Neuron (in vitro differentiated cells): ENCODE data around the gene EGLN1.

Experiments
- H2AFZ ChIP-seq: one replicate; pipeline ENCODE4 v1.6.1; 2013; ENCODE audit warnings: low read depth, mild to moderate bottlenecking, inconsistent platforms, low read length, moderate library complexity
- H3K27me3 ChIP-seq: one replicate; pipeline ENCODE4 v1.6.1; 2013; ENCODE audit warnings: low read length; ENCODE audit not compliant: insufficient read depth
- H3K36me3 ChIP-seq: one replicate; pipeline ENCODE4 v1.6.1; 2013; ENCODE audit warnings: low read length; ENCODE audit not compliant: insufficient read depth
- H3K4me1 ChIP-seq: one replicate; pipeline ENCODE4 v1.6.1; 2013; ENCODE audit warnings: low read length; ENCODE audit not compliant: insufficient read depth
- H3K4me3 ChIP-seq: 2 replicates; pipeline ENCODE4 v1.5.1; 2013; ENCODE audit warnings: mild to moderate bottlenecking, low read length, moderate library complexity
- H3K9me3 ChIP-seq: one replicate; pipeline ENCODE4 v1.6.1; 2013; ENCODE audit warnings: low read length

Gene EGLN1

DNA sequence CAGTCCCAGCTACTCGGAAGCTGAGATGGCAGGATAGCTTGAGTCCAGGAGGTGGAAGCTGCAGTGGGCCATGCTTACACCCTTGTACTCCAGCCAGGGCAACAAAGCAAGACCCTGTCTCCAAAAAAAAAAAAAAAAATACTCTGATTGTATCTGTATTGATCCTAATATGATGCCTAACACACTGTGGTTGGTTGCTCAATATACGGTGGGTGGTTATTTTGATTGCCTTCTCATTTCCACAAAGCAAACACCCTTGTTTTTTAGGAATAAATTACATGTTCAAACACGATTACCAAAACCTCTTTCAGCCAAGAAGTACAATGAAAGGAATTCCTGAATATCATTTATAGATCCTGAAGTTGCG lies 3.4 kb downstream of the EGLN1 start:
- Histone ChIP-seq H3K4me3 (peak overlapping the region; percentile 60), H3K9me3 (no peaks in the 10 kb centered on the region), H3K36me3 (no peaks in the 10 kb centered on the region), H3K4me1 (peaks cover 32% of the 10 kb centered on the region), H3K27me3 (no peaks in the 10 kb centered on the region), H2AFZ (no peak overlapping the region)

- Histone ChIP-seq H3K9me3 (no peaks in the 10 kb centered on the region), H3K36me3 (no peaks in the 10 kb centered on the region), H3K4me3 (peak overlapping the region; percentile 60), H3K27me3 (no peaks in the 10 kb centered on the region), H3K4me1 (peaks cover 30% of the 10 kb centered on the region), H2AFZ (no peak overlapping the region)
Measured at GRCh38 chr1:231418101-231418740, 3.9 kb downstream of the EGLN1 start.

GRCh38 chr1:231417513-231417912 lies 4.6 kb downstream of the EGLN1 start:
- Histone ChIP-seq H3K4me1 (peaks cover 26% of the 10 kb centered on the region), H3K4me3 (peak overlapping the region; percentile 7), H3K27me3 (no peaks in the 10 kb centered on the region), H2AFZ (no peak overlapping the region), H3K36me3 (no peaks in the 10 kb centered on the region), H3K9me3 (no peaks in the 10 kb centered on the region)

- H2AFZ ChIP-seq: no peak overlapping the region
- H3K4me1 ChIP-seq: peaks cover 26% of the 10 kb centered on the region
- no peaks in the 10 kb centered on the region for H3K36me3 ChIP-seq
- no peaks in the 10 kb centered on the region for H3K9me3 ChIP-seq
- H3K4me3 ChIP-seq: no peak overlapping the region
- no peaks in the 10 kb centered on the region for H3K27me3 ChIP-seq
Measured at GRCh38 chr1:231416901-231417300, 5.2 kb downstream of the EGLN1 start.

DNA sequence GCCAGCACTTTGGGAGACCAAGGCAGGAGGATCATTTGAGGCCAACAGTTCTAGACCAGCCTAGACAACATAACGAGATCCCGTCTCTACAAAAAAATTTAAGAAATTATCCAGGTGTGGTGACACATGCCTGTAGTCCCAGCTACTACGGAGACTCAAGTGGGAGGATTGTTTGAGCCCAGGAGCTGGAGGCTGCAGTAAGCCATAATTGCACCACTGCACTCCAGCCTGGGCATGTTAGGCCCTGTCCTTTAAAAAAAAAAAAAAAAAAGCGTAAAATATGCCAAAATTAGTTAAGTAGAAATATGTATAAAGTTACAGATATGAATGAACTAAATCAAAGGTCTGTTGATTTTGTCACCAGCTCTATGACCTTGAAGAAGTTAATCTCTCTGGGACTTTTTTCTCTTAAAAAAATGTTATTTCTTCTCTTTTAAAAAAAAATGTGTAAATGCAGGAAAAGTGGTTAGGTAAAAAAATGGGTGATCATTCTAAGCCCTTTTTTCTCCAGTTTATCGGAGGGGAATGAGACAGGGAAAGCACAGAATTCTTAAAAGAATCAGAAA lies 7.0 kb downstream of the EGLN1 start:
- H3K27me3 ChIP-seq: no peaks in the 10 kb centered on the region
- H3K9me3 ChIP-seq: no peaks in the 10 kb centered on the region
- H3K4me1 ChIP-seq: peaks cover 26% of the 10 kb centered on the region
- peaks cover 3% of the 10 kb centered on the region for H3K36me3 ChIP-seq
- H2AFZ ChIP-seq: no peak overlapping the region
- H3K4me3 ChIP-seq: no peak overlapping the region

DNA sequence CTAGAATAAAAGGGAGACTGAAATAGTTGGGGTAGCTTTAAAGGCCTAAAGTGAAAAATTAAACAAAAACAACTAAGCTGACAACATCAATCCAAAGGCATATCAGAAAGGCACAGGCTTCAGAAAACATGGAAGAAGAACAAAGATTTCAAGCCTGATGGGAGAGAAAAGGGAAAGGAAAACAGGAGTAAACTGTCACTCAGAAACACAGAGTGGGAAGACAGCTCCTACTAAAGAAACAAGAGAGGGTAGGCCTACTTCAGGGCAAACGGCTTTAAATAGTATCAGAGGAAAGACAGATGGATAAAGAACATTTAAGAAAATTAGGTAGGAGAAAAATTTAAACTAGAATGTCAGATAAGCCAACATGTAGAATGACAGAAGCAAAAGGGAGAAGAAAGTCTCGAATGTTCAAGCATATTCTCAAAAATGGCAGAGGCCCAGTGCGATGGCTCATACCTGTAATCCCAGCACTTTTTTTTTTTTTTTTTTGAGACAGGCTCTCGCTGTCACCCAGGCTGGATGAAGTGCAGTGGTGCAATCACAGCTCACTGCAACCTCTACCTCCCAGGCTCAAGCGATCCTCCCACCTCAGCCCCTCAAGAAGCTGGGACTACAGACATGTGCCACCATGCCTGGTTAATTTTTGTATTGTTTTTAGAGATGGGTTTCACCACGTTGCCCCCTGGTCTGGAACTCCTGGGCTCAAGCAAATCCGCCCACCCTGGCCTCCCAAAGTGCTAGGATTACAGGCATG lies 7.6 kb downstream of the EGLN1 start:
- peaks cover 3% of the 10 kb centered on the region for H3K36me3 ChIP-seq
- H3K27me3 ChIP-seq: no peaks in the 10 kb centered on the region

DNA sequence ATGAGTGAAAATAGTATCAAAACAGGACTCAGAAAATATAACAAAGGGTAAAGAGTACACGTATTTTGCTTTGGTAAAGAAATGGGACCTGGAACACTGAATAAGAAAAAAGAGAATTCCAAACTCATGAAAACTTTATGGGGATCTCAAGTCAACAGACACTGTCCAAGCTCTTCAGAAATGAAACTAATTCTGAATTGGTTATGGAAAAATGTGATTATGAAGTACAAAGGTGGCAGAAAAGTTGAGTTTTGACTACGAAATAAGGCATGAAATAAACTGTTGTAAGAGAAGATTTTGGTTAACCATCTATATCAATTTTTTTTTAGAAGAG lies 8.4 kb downstream of the EGLN1 start:
- Histone ChIP-seq H3K4me3 (no peak overlapping the region), H2AFZ (no peak overlapping the region), H3K4me1 (peaks cover 19% of the 10 kb centered on the region), H3K36me3 (peaks cover 3% of the 10 kb centered on the region), H3K9me3 (no peaks in the 10 kb centered on the region), H3K27me3 (no peaks in the 10 kb centered on the region)

More for the DNA sequence above, 7.6 kb downstream of the EGLN1 start:
- H3K4me3 ChIP-seq: no peak overlapping the region
- H3K4me1 ChIP-seq: peaks cover 26% of the 10 kb centered on the region
- no peaks in the 10 kb centered on the region for H3K9me3 ChIP-seq
- H2AFZ ChIP-seq: no peak overlapping the region

- H3K27me3 ChIP-seq: no peaks in the 10 kb centered on the region
- H3K36me3 ChIP-seq: peaks cover 8% of the 10 kb centered on the region
- no peaks in the 10 kb centered on the region for H3K4me1 ChIP-seq
- H3K9me3 ChIP-seq: no peaks in the 10 kb centered on the region
- H2AFZ ChIP-seq: no peak overlapping the region
- no peak overlapping the region for H3K4me3 ChIP-seq
Measured at GRCh38 chr1:231411036-231411531, 11.0 kb downstream of the EGLN1 start.

- Histone ChIP-seq H2AFZ (no peak overlapping the region), H3K36me3 (peaks cover 8% of the 10 kb centered on the region), H3K4me3 (no peak overlapping the region), H3K4me1 (no peaks in the 10 kb centered on the region), H3K9me3 (no peaks in the 10 kb centered on the region), H3K27me3 (no peaks in the 10 kb centered on the region)
Measured at GRCh38 chr1:231410036-231410612, 12.0 kb downstream of the EGLN1 start.

GRCh38 chr1:231408528-231409094 lies 13.5 kb downstream of the EGLN1 start:
- no peak overlapping the region for H3K4me3 ChIP-seq

DNA sequence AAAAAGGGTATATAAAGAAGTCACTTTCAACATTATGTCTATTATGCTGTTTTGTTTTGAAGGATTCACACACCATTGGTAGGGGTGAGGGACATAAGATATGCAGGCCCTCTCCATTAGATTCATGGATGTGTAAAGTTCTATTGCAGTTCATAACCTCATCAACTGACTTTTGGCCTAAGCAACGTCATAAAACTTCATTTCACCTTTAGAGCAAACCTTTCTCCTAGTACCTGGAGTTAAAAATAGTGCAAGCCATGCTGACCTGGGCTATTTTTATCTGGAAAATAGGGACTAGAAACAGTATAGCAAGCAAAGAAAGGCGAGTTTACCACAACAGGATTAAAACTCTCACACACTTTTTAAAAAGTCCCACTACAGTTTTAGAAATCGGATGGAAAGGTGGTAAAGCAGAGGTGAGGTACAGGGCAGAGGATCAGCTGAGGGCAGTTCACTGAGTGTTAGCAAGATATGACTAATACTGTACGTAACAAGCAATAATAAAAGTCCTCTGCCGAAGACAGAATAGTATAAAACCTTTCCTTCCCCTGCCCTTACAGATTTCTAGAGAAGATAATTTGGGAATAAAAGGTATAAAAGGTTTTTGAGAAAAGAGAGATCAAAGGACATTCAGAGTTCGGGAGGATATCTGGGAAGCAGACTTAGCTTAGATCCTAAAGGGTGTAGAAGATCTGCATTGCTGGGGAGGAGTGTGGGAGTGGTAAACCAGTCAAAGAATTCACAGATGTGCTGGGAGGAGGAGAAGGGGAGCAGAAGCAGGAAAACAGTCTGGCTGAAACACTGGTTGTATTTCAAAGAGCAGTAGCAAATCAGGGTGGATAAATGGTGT lies 14.3 kb downstream of the EGLN1 start:
- H3K4me3 ChIP-seq: no peak overlapping the region
- H2AFZ ChIP-seq: no peak overlapping the region
- no peaks in the 10 kb centered on the region for H3K4me1 ChIP-seq
- H3K27me3 ChIP-seq: no peaks in the 10 kb centered on the region
- H3K9me3 ChIP-seq: no peaks in the 10 kb centered on the region
- H3K36me3 ChIP-seq: peaks cover 8% of the 10 kb centered on the region

More at GRCh38 chr1:231408528-231409094, 13.5 kb downstream of the EGLN1 start:
- Histone ChIP-seq H3K36me3 (peaks cover 8% of the 10 kb centered on the region), H3K4me1 (no peaks in the 10 kb centered on the region), H2AFZ (no peak overlapping the region), H3K9me3 (no peaks in the 10 kb centered on the region), H3K27me3 (no peaks in the 10 kb centered on the region)

DNA sequence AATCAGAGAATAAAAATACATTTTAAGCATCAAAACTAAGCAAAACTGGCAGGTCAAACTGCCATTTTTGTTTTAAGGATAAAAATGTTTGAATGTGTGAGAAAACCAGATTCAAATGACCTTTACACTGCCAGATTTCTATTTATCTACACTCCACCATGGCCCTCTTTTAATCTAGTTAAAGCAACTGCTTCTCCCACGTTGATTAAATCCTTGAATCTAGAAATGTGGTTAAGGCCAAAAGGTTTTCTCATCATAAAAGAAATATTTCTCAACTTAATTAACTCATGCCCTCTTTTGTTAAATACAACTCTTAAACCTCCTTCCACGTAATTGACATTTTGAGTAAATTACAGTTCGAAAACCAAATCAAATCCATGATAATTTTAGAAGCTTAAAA lies 15.0 kb downstream of the EGLN1 start:
- Histone ChIP-seq H3K27me3 (no peaks in the 10 kb centered on the region), H3K4me1 (no peaks in the 10 kb centered on the region), H2AFZ (no peak overlapping the region), H3K4me3 (no peak overlapping the region), H3K9me3 (no peaks in the 10 kb centered on the region), H3K36me3 (peaks cover 8% of the 10 kb centered on the region)
